ENCODE data around the gene SV2B. TPM values are rescaled to one million over a fixed set of nuclear protein-coding genes. Genes with fewer than 3 reads are reported as not detected.

Gene SV2B
- total and polyA plus RNA-seq, 9 of the 15 experiments (the other 6 are each of a cell fraction or from before 2014, with no cell fraction given) = 0.01 to 0.25 (median 0.11) TPM

DNA sequence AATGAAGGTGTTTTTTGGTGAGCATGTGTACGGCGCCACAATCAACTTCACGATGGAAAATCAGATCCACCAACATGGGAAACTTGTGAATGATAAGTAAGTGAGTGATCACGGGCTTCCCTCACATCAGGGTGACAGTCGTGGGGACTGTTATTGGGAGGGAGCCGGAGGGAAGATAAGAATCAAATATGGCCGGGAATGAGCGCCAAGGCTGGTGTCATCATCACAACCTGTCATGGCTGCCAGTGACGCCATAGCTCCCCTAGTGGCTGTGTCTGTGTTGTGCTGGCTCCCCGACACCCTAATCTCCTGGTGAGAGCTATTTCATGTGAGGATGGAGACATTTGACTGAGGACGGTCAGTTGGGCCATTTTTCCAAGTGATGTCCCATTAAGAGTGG is 168.5 kb downstream of the SV2B start (continued):
- TF ChIP-seq, protein P1, sequence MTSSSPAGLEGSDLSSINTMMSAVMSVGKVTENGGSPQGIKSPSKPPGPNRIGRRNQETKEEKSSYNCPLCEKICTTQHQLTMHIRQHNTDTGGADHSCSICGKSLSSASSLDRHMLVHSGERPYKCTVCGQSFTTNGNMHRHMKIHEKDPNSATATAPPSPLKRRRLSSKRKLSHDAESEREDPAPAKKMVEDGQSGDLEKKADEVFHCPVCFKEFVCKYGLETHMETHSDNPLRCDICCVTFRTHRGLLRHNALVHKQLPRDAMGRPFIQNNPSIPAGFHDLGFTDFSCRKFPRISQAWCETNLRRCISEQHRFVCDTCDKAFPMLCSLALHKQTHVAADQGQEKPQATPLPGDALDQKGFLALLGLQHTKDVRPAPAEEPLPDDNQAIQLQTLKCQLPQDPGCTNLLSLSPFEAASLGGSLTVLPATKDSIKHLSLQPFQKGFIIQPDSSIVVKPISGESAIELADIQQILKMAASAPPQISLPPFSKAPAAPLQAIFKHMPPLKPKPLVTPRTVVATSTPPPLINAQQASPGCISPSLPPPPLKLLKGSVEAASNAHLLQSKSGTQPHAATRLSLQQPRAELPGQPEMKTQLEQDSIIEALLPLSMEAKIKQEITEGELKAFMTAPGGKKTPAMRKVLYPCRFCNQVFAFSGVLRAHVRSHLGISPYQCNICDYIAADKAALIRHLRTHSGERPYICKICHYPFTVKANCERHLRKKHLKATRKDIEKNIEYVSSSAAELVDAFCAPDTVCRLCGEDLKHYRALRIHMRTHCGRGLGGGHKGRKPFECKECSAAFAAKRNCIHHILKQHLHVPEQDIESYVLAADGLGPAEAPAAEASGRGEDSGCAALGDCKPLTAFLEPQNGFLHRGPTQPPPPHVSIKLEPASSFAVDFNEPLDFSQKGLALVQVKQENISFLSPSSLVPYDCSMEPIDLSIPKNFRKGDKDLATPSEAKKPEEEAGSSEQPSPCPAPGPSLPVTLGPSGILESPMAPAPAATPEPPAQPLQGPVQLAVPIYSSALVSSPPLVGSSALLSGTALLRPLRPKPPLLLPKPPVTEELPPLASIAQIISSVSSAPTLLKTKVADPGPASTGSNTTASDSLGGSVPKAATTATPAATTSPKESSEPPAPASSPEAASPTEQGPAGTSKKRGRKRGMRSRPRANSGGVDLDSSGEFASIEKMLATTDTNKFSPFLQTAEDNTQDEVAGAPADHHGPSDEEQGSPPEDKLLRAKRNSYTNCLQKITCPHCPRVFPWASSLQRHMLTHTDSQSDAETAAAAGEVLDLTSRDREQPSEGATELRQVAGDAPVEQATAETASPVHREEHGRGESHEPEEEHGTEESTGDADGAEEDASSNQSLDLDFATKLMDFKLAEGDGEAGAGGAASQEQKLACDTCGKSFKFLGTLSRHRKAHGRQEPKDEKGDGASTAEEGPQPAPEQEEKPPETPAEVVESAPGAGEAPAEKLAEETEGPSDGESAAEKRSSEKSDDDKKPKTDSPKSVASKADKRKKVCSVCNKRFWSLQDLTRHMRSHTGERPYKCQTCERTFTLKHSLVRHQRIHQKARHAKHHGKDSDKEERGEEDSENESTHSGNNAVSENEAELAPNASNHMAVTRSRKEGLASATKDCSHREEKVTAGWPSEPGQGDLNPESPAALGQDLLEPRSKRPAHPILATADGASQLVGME (CRISPR knock-in tag; IDR thresholded peaks at IDR 0.05) = no peak
- TF ChIP-seq ZNF445 (CRISPR knock-in tag; IDR thresholded peaks at IDR 0.05; ENCODE audit: low read depth) (no peak), GTF2E2 (tag; IDR thresholded peaks at IDR 0.05) (no peak), PTTG1 (tag; IDR thresholded peaks at IDR 0.05; ENCODE audit: low read depth) (no peak), RFX5 (IDR thresholded peaks at IDR 0.05; ENCODE audit: low read depth, low read length) (no peak), HDAC1 (IDR thresholded peaks at IDR 0.05) (no peak), FOXM1 (IDR thresholded peaks at IDR 0.05; ENCODE audit: low read depth) (no peak), FOXM1 (CRISPR knock-in tag; IDR thresholded peaks at IDR 0.05; ENCODE audit: low read depth) (no peak), ZNF133 (CRISPR knock-in tag; IDR thresholded peaks at IDR 0.05) (no peak), SMARCC2 (IDR thresholded peaks at IDR 0.05; ENCODE audit: low read depth) (no peak), PHTF2 (CRISPR knock-in tag; IDR thresholded peaks at IDR 0.05) (no peak), BDP1 (IDR thresholded peaks at IDR 0.05; ENCODE audit: insufficient read depth, insufficient read length) (no peak), ZNF165 (CRISPR knock-in tag; IDR thresholded peaks at IDR 0.05; ENCODE audit: borderline replicate concordance) (no peak)
- TF ChIP-seq, protein P2, sequence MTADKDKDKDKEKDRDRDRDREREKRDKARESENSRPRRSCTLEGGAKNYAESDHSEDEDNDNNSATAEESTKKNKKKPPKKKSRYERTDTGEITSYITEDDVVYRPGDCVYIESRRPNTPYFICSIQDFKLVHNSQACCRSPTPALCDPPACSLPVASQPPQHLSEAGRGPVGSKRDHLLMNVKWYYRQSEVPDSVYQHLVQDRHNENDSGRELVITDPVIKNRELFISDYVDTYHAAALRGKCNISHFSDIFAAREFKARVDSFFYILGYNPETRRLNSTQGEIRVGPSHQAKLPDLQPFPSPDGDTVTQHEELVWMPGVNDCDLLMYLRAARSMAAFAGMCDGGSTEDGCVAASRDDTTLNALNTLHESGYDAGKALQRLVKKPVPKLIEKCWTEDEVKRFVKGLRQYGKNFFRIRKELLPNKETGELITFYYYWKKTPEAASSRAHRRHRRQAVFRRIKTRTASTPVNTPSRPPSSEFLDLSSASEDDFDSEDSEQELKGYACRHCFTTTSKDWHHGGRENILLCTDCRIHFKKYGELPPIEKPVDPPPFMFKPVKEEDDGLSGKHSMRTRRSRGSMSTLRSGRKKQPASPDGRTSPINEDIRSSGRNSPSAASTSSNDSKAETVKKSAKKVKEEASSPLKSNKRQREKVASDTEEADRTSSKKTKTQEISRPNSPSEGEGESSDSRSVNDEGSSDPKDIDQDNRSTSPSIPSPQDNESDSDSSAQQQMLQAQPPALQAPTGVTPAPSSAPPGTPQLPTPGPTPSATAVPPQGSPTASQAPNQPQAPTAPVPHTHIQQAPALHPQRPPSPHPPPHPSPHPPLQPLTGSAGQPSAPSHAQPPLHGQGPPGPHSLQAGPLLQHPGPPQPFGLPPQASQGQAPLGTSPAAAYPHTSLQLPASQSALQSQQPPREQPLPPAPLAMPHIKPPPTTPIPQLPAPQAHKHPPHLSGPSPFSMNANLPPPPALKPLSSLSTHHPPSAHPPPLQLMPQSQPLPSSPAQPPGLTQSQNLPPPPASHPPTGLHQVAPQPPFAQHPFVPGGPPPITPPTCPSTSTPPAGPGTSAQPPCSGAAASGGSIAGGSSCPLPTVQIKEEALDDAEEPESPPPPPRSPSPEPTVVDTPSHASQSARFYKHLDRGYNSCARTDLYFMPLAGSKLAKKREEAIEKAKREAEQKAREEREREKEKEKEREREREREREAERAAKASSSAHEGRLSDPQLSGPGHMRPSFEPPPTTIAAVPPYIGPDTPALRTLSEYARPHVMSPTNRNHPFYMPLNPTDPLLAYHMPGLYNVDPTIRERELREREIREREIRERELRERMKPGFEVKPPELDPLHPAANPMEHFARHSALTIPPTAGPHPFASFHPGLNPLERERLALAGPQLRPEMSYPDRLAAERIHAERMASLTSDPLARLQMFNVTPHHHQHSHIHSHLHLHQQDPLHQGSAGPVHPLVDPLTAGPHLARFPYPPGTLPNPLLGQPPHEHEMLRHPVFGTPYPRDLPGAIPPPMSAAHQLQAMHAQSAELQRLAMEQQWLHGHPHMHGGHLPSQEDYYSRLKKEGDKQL (CRISPR knock-in tag; IDR thresholded peaks at IDR 0.05; ENCODE audit: borderline replicate concordance) = no peak
- TF ChIP-seq, protein P3, sequence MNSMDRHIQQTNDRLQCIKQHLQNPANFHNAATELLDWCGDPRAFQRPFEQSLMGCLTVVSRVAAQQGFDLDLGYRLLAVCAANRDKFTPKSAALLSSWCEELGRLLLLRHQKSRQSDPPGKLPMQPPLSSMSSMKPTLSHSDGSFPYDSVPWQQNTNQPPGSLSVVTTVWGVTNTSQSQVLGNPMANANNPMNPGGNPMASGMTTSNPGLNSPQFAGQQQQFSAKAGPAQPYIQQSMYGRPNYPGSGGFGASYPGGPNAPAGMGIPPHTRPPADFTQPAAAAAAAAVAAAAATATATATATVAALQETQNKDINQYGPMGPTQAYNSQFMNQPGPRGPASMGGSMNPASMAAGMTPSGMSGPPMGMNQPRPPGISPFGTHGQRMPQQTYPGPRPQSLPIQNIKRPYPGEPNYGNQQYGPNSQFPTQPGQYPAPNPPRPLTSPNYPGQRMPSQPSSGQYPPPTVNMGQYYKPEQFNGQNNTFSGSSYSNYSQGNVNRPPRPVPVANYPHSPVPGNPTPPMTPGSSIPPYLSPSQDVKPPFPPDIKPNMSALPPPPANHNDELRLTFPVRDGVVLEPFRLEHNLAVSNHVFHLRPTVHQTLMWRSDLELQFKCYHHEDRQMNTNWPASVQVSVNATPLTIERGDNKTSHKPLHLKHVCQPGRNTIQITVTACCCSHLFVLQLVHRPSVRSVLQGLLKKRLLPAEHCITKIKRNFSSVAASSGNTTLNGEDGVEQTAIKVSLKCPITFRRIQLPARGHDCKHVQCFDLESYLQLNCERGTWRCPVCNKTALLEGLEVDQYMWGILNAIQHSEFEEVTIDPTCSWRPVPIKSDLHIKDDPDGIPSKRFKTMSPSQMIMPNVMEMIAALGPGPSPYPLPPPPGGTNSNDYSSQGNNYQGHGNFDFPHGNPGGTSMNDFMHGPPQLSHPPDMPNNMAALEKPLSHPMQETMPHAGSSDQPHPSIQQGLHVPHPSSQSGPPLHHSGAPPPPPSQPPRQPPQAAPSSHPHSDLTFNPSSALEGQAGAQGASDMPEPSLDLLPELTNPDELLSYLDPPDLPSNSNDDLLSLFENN (IDR thresholded peaks at IDR 0.05; ENCODE audit: low read depth in 2 of 2, low read length in 2 of 2) = no peak

Measured in K562 (cell line).